Measurements from ENCODE around the gene CIZ1.

- TF ChIP-seq USF1 (IDR thresholded peaks at IDR 0.05; ENCODE audit: borderline replicate concordance, low read depth) (no peak), CTCF (IDR thresholded peaks at IDR 0.05) (no peak), TAF1 (IDR thresholded peaks at IDR 0.05; ENCODE audit: borderline replicate concordance, low read depth, low read length) (no peak), YY1 (IDR thresholded peaks at IDR 0.05; ENCODE audit: low read depth) (no peak), POLR2AphosphoS5 (IDR thresholded peaks at IDR 0.05; ENCODE audit: low read depth, low read length) (no peak)
Observed at GRCh38 chr9:128145951-128146351, 45.4 kb downstream of the CIZ1 start.

Data from SK-N-SH (cell line).